Measurements from ENCODE around the gene SKIDA1. TPM values are rescaled to one million over a fixed set of nuclear protein-coding genes. Genes with fewer than 3 reads are reported as not detected.

Gene SKIDA1
- total and polyA plus RNA-seq, 4 donors = 0.63 to 2.6 (median 1.6) TPM

GRCh38 chr10:21518641-21519396 is 6.7 kb downstream of the SKIDA1 start:
- Histone ChIP-seq H3K27ac (ENCODE audit: low read depth in 1 of 2, low read length in 2 of 2) (peak overlapping the region; percentile 73 to 77), H3K4me1 (ENCODE audit: control insufficient read depth in 4 of 4, insufficient read depth in 4 of 4, low read length in 3 of 4) (peaks cover 0 to 47% (median 33%) of the 10 kb centered on the region in 4 donors)

GRCh38 chr10:21518149-21518640 is 7.3 kb downstream of the SKIDA1 start:
- H3K9ac ChIP-seq (ENCODE audit: low read depth in 1 of 2, low read length in 2 of 2) = peak overlapping the region in 1 of 2 donors; percentile 41

More at GRCh38 chr10:21518641-21519396, 6.7 kb downstream of the SKIDA1 start:
- no peak for DNase-seq (ENCODE audit: low spot score)
- H3K4me3 ChIP-seq (ENCODE audit: low read depth in 1 of 3, low read length in 3 of 3) = peak overlapping the region; percentile 54 to 84 (median 69)
- H3K9me3 ChIP-seq (ENCODE audit: control insufficient read depth in 4 of 4, low read length in 3 of 4) = no peaks in the 10 kb centered on the region
- H3K27me3 ChIP-seq (ENCODE audit: control insufficient read depth in 4 of 4, insufficient read depth in 4 of 4, low read length in 3 of 4) = no peaks in the 10 kb centered on the region
- TF ChIP-seq ATF3 (IDR thresholded peaks at IDR 0.05) (no peak), YY1 (IDR thresholded peaks at IDR 0.05) (no peak)
- WGBS = 5% methylated on average over 16 of the region's 16 CpGs
- H3K36me3 ChIP-seq (ENCODE audit: control insufficient read depth in 4 of 4, insufficient read depth in 3 of 4, low read depth in 1 of 4, low read length in 3 of 4) = no peaks in the 10 kb centered on the region
- peak overlapping the region; percentile 4 to 41 for H3K9ac ChIP-seq (ENCODE audit: low read depth in 1 of 2, low read length in 2 of 2)

GRCh38 chr10:21517134-21518031 is 8.1 kb downstream of the SKIDA1 start:
- H3K36me3 ChIP-seq (ENCODE audit: control insufficient read depth in 4 of 4, insufficient read depth in 3 of 4, low read depth in 1 of 4, low read length in 3 of 4) = no peaks in the 10 kb centered on the region
- peak overlapping the region; percentile 8 to 71 for H3K27ac ChIP-seq (ENCODE audit: low read depth in 1 of 2, low read length in 2 of 2)
- H3K4me1 ChIP-seq (ENCODE audit: control insufficient read depth in 4 of 4, insufficient read depth in 4 of 4, low read length in 3 of 4) = peaks cover 0 to 52% (median 43%) of the 10 kb centered on the region in 4 donors
- H3K27me3 ChIP-seq (ENCODE audit: control insufficient read depth in 4 of 4, insufficient read depth in 4 of 4, low read length in 3 of 4) = no peaks in the 10 kb centered on the region
- peak overlapping the region; percentile 3 to 8 for H3K9ac ChIP-seq (ENCODE audit: low read depth in 1 of 2, low read length in 2 of 2)
- peak; percentile 62 for DNase-seq (ENCODE audit: low spot score)
- under 1% methylated on average over 73 of the region's 73 CpGs for WGBS
- H3K9me3 ChIP-seq (ENCODE audit: control insufficient read depth in 4 of 4, low read length in 3 of 4) = no peaks in the 10 kb centered on the region
- peak overlapping the region; percentile 65 to 84 (median 69) for H3K4me3 ChIP-seq (ENCODE audit: low read depth in 1 of 3, low read length in 3 of 3)
- TF ChIP-seq HNF4G (IDR thresholded peaks at IDR 0.05) = no peak
- TF ChIP-seq ATF3 (IDR thresholded peaks at IDR 0.05) = no peak
- TF ChIP-seq JUND (IDR thresholded peaks at IDR 0.05) = no peak
- TF ChIP-seq SP1 (IDR thresholded peaks at IDR 0.05) = no peak
- no peak for TF ChIP-seq YY1 (IDR thresholded peaks at IDR 0.05)
- TF ChIP-seq EGR1 (IDR thresholded peaks at IDR 0.05; ENCODE audit: low read depth in 2 of 2) = no peak
- TF ChIP-seq NR2F2 (IDR thresholded peaks at IDR 0.05) = no peak
- no peak for TF ChIP-seq TAF1 (conservative IDR thresholded peaks at IDR 0.05)
- no peak for TF ChIP-seq ZBTB33 (IDR thresholded peaks at IDR 0.05)
- no peak for TF ChIP-seq GABPA (IDR thresholded peaks at IDR 0.05 in 1 of 2, conservative IDR thresholded peaks at IDR 0.05 in 1 of 2)
- TF ChIP-seq REST (IDR thresholded peaks at IDR 0.05) = no peak

More at GRCh38 chr10:21518149-21518640, 7.3 kb downstream of the SKIDA1 start:
- WGBS = 4% methylated on average over 13 of the region's 13 CpGs
- peak overlapping the region in 2 of 3 donors; percentile 69 to 84 for H3K4me3 ChIP-seq (ENCODE audit: low read depth in 1 of 3, low read length in 3 of 3)
- no peaks in the 10 kb centered on the region for H3K27me3 ChIP-seq (ENCODE audit: control insufficient read depth in 4 of 4, insufficient read depth in 4 of 4, low read length in 3 of 4)
- DNase-seq (ENCODE audit: low spot score) = no peak
- peak overlapping the region; percentile 73 to 77 for H3K27ac ChIP-seq (ENCODE audit: low read depth in 1 of 2, low read length in 2 of 2)
- H3K36me3 ChIP-seq (ENCODE audit: control insufficient read depth in 4 of 4, insufficient read depth in 3 of 4, low read depth in 1 of 4, low read length in 3 of 4) = no peaks in the 10 kb centered on the region
- H3K4me1 ChIP-seq (ENCODE audit: control insufficient read depth in 4 of 4, insufficient read depth in 4 of 4, low read length in 3 of 4) = peaks cover 0 to 47% (median 37%) of the 10 kb centered on the region in 4 donors
- H3K9me3 ChIP-seq (ENCODE audit: control insufficient read depth in 4 of 4, low read length in 3 of 4) = no peaks in the 10 kb centered on the region
- no peak for TF ChIP-seq HNF4A (conservative IDR thresholded peaks at IDR 0.05)
- TF ChIP-seq ZBTB33 (IDR thresholded peaks at IDR 0.05) = peak; percentile 25

Data from liver (tissue), 9 donors.